ENCODE data around the gene MAPK12.

DNA sequence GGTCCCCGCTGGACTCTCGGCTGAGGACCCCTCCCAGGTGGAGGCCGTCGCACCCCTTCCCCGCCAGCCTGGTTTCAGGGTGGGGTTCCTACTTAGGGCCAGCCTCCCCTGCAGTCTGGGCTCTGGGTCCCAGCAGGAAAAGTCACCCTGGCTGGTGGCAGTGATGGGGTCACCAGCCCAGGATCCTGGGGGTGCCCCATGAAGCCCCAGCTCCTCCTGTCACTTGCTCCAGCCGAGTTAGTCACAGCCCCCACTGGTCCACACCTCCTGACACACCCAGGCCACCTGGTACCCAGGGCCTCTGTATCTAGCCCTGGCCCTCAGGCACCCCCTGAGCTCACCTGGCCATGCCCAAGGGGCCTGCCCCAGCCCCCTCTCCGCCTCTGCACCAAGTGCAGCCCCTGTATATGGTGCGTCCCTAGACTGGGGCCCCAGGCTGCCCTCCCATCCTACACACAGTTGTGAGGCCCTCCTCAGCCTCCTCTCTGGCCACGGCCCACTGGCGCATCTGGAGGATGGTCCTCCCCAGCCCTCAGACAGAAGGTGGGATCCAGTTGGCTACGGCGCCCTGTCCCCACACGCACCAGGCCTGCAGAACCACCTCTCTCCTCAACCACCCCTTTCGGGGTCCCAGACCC is 39.3 kb upstream of the MAPK12 start:
- TF ChIP-seq CUX1 (CRISPR knock-in tag; IDR thresholded peaks at IDR 0.05) (no peak), POLR2A (conservative IDR thresholded peaks at IDR 0.05) (no peak), ZNF785 (CRISPR knock-in tag; IDR thresholded peaks at IDR 0.05) (no peak), POLR2AphosphoS5 (IDR thresholded peaks at IDR 0.05; ENCODE audit: control insufficient read depth, insufficient read depth, low read depth, low read length) (no peak), NKRF (IDR thresholded peaks at IDR 0.05; ENCODE audit: borderline replicate concordance) (no peak), TEAD1 (CRISPR knock-in tag; IDR thresholded peaks at IDR 0.05) (no peak), ZNF324 (CRISPR knock-in tag; IDR thresholded peaks at IDR 0.05) (no peak), ZNF75A (CRISPR knock-in tag; IDR thresholded peaks at IDR 0.05) (no peak), USF2 (CRISPR knock-in tag; IDR thresholded peaks at IDR 0.05) (no peak), EZH2 (IDR thresholded peaks at IDR 0.05; ENCODE audit: borderline replicate concordance, low read depth, low read length) (no peak), CAMTA2 (CRISPR knock-in tag; conservative IDR thresholded peaks at IDR 0.05) (no peak), BHLHE40 (IDR thresholded peaks at IDR 0.05; ENCODE audit: low read length) (no peak), HNRNPLL (IDR thresholded peaks at IDR 0.05; ENCODE audit: low read depth, low read length, poor library complexity, severe bottlenecking) (no peak)
- TF ChIP-seq, protein P1, sequence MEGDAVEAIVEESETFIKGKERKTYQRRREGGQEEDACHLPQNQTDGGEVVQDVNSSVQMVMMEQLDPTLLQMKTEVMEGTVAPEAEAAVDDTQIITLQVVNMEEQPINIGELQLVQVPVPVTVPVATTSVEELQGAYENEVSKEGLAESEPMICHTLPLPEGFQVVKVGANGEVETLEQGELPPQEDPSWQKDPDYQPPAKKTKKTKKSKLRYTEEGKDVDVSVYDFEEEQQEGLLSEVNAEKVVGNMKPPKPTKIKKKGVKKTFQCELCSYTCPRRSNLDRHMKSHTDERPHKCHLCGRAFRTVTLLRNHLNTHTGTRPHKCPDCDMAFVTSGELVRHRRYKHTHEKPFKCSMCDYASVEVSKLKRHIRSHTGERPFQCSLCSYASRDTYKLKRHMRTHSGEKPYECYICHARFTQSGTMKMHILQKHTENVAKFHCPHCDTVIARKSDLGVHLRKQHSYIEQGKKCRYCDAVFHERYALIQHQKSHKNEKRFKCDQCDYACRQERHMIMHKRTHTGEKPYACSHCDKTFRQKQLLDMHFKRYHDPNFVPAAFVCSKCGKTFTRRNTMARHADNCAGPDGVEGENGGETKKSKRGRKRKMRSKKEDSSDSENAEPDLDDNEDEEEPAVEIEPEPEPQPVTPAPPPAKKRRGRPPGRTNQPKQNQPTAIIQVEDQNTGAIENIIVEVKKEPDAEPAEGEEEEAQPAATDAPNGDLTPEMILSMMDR (IDR thresholded peaks at IDR 0.05 in 2 of 3, conservative IDR thresholded peaks at IDR 0.05 in 1 of 3; ENCODE audit: insufficient read depth in 2 of 3, low read depth in 1 of 3, low read length in 3 of 3): no peak
